Urothelium cell line (cell line): ENCODE data around the gene TEX14.
"Not testable (repeated sequence)": the region's sequence is repeated elsewhere in the genome, so short reads cannot be mapped to it uniquely, and the experiment has no call there.

ENCODE experiments used
- DNase-seq: peaks from one replicate; pipeline ENCODE4 v3.0.0; 2011; ENCODE audit warnings: low spot score, mixed read lengths
- FAIRE-seq: peaks from 2 replicates; lab custom pipeline; 2011; peaks lifted over from hg19 to GRCh38; lab: Jason Lieb, UNC

The TEX14 gene

DNA sequence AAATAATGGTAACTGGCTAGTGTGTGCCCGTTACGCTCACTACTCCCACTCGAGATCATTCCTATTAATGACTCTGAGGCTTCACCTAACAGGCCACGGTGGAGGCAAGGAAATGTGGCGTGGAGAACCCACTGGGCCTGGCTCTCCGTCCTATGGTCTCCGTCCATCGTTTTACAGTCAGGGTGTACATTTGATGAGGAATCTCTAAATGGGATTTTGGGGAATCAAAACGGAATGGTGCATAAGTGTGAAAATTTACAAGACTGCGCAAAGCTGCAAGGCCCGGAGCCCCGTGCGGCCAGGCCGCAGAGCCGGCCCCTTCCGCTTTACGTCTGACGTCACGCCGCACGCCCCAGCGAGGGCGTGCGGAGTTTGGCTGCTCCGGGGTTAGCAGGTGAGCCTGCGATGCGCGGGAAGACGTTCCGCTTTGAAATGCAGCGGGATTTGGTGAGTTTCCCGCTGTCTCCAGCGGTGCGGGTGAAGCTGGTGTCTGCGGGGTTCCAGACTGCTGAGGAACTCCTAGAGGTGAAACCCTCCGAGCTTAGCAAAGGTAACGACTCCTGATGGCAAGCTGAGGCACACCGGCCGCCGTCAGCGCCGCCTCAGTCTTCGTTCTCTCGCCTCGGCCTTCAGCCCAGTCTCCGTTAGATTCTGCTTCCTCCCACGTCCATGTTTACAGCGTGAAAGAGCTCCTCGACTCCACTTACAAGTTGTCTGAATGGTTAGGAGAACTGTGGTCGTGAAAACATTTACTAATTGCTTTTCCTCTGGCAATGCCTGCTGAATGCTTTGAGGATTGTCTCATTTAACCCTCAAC lies 602 bp upstream of the TEX14 start, which contains the start of gene RAD51C:
Gene RAD51C (plus strand): TSS at position 364 of the 817 bp plus-strand sequence. CDS start 42 bp downstream, at position 406.
- DNase-seq (peak; percentile 99), FAIRE-seq (peak; percentile 96)

- DNase-seq, FAIRE-seq: not testable (repeated sequence)
Observed at GRCh38 chr17:58690033-58690432, 1.8 kb downstream of the TEX14 start.

GRCh38 chr17:58688521-58688920 lies 3.3 kb downstream of the TEX14 start:
- FAIRE-seq (no peak), DNase-seq (no peak)

DNA sequence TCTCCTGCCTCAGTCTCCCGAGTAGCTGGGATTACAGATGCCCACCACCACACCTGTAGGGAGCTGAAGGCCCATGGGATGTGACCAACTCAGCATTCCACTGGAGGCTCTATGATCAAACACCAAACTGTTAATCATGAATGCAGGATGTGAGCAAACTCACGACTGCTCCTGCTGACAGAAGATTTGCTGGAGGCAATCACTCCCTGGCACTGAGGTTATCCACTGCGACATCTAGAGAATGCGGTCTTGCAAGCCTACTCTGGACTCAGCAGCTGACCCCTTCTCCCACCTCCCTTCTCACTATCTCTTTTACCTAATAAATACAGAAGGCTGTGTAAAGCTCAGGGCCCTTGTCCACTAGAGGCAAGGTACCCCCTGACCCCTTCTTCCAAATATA lies 4.9 kb downstream of the TEX14 start:
- FAIRE-seq = peak; percentile 56
- no peak for DNase-seq

- DNase-seq, FAIRE-seq: not testable (repeated sequence)
Observed at GRCh38 chr17:58684462-58684861, 7.4 kb downstream of the TEX14 start.

- DNase-seq = no peak
- FAIRE-seq = no peak
Observed at GRCh38 chr17:58684003-58684402, 7.8 kb downstream of the TEX14 start.

- DNase-seq (no peak), FAIRE-seq (no peak)
Observed at GRCh38 chr17:58680038-58680369, 11.8 kb downstream of the TEX14 start.

DNA sequence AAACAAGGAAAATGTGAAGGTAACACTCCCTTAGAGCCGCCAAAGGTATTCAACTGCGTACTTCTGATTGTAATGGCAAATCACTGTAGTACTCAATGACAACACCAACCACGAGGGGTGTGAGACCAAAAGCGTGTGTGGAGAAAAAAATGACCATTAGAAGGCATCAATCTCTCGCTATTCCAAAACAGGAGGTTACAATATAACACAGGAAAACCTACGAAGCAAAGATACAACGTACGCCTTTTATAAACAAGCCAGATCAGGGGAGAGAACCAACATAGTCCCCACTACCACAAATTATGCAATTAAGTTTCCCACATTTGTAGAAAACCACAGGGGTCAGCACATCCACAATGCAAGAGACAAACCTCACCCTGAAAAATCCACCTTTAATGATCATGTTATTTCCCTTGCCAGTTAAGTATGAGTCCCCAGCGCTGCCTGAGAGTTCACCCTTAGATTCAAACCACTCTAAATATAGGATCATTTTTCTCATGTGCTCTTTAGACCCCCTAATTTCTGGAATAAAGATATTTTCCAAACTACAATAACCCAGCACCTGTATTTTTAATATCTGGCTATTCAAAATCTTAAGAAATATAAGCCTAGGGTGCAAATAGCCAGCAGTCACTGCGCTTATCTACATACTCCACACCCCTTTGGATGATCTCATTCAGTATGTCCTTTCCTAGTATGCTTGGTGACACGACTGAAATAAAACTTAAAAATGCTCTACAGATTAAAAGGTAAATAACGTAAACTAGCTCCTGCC lies 12.4 kb downstream of the TEX14 start:
- DNase-seq (no peak), FAIRE-seq (no peak)

- not testable (repeated sequence) for FAIRE-seq, DNase-seq
Observed at GRCh38 chr17:58678287-58678686, 13.6 kb downstream of the TEX14 start.

GRCh38 chr17:58677194-58677880 lies 14.5 kb downstream of the TEX14 start:
- no peak for DNase-seq
- no peak for FAIRE-seq

GRCh38 chr17:58671969-58672368 lies 19.9 kb downstream of the TEX14 start:
- FAIRE-seq (peak; percentile 95), DNase-seq (no peak)

DNA sequence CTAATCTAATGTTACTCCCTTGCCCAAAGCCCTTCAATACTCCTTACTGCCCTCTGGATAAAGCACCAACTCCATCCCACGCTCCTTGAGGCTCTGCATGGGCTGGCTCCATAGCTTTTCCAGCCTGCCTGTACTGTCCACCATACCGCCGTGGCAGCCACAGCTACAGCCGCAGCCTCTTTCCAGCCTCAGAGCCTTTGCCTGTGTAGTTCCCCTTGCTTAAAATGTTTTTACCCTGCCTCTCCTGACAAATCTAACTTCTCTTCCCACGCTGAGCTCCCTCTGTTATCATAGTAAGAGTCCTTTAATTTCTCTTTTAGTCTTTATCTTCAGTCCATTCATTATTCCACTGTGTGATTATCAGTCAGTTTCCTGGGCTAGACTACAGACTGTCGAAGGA lies 22.0 kb downstream of the TEX14 start:
- DNase-seq = no peak
- FAIRE-seq = peak; percentile 44

DNA sequence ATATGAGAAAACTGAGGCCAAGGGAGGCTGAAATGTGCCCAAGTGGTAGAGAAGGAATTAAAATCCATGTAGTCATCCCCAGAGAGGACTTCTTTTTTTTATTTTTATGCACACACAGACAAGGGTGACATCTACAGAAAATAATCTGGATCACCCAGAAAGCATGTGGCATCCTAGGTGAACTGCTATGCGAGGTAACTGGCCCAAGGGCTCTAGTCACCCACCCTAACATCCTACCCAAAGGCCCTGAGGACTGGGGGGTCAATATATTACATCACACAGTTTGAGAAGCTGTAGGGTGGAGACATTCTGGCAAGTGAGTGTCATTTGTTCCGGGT lies 23.3 kb downstream of the TEX14 start:
- DNase-seq = no peak
- FAIRE-seq = no peak

DNA sequence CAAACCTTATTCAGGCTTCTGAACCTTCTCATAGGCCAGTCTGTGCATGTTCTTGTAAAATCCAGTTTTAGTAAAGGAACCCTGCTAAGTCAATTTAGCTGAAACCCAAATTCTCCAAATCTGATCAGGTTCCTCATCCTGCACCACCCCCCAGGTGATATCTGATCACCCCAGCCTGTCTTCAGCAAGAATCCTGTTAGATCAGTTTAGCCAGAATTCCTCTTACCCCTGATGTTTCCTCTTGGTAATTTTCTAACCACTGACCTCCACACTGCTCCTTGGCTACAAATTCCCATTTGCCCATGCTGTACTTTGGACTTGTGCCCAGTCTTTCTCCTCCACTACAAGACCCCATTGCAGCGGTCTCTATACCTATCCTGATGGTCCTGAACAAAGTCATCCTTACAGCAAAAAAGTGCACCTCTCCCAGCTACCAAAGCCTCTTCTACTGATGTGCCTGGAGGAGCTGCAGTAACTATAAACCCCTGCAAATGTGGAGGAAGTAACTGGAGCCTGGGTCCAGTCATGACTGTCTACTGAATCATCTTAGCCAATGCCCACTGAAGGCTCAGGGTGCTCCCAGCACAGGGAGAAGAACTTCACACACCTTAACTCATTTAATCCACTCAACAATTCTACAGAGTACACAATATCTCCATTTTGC lies 23.8 kb downstream of the TEX14 start:
- DNase-seq (no peak), FAIRE-seq (peak; percentile 92)

GRCh38 chr17:58666858-58667267 lies 25.0 kb downstream of the TEX14 start:
- no peak for DNase-seq
- FAIRE-seq = peak; percentile 74

GRCh38 chr17:58665946-58666857 lies 25.6 kb downstream of the TEX14 start:
- DNase-seq (no peak), FAIRE-seq (no peak)

DNA sequence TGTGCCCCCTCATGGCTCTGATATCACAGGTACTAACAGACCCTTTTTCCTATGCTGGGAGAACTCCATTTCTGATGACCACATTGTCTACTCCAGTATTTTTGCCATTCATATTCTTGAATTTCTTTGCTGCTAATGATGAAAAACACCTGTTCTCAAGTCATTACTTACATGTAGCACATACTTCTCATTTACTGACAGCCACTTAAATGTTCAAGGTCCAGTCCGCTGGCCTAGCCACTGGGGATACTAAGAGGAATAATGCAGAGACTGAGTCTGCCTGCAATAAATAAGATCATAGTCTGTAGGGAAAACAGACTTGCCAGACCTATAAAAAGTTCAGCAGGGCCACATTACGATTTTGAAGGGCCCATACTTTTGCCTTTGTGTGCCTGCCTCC lies 27.5 kb downstream of the TEX14 start:
- FAIRE-seq (no peak), DNase-seq (no peak)

DNA sequence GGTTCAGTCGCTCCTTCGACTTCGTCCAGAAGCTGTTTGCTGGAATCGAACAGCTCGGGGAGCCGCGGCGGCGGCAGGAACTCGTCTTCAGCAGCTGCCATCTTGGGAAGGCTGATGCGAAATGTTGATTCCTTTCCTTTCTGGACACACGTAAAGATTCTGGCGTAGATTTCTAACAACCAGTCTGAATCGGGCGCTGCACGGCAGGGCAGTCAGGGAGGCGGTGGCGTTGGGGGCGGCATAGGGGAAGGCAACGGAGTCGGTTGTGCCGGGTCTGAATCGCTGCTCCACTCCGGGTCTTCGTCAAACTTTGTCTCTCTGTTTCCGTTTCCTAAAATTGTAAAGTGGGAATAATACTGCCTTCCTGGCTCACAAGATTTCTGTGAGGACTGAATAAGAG lies 30.3 kb downstream of the TEX14 start:
- FAIRE-seq (no peak), DNase-seq (no peak)

DNA sequence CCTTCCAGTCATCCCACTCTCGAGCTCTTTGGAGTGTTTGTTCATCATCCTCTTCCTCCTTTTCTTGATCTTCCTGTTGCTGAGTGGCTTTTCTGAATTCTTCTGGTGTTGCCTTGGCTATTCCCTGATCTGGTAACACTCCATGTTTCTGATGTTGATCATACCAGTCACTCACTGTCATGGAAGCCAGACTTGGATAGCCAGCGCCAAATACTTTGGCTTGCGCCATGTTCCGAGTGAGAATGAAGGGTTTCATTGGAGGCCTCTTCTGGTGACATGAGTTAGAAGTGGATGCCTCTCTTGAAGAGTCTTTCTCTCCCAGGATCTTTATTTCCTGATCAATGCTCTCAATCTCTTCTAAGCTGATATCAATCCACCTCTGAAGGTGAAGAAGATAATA lies 31.2 kb downstream of the TEX14 start:
- no peak for DNase-seq
- FAIRE-seq = no peak

- not testable (repeated sequence) for FAIRE-seq, DNase-seq
Observed at GRCh38 chr17:58659714-58660084, 32.1 kb downstream of the TEX14 start.
